ENCODE measurements around the gene FAM53B.
"Not testable (repeated sequence)": the region's sequence is repeated elsewhere in the genome, so short reads cannot be mapped to it uniquely, and the experiment has no call there.

The FAM53B gene

DNA sequence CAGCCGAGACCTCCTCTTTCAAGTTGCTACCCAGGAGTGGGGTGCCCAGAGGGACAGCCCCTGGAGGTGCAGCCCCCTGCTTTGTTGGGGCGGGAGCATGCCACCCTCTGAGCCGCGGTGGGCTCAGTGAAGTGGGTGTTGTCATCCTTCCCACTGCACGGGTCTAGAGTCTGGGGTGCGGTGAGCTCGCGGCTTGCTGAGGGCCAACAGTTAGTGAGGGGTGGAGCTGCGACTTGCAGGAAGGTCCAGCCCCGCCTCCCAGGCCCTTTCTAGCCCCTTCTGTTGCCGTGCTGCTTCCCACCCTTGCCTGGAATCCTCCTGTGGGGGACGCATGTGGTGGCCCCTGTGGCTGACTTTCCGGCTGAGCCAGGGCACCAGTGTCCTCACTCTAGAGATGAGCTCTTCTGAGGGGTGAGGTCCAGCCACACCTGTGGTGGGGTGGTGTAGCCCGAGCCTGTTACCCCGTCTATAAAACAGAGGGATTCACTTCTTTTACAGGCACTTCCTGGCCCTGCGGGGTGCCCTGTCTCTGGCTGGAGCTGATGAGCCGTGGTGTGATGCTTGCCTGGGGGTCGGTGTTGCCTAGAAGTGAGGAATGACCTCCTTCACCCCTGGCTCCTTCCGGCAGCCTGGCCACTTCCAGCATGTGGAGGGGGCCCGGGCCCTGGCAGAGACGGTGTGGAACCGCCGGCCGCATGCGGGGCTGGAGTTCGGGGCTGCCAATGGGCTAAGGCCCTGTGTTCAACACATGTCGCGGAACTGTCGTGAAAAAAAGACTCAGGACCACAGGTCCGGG is 127.9 kb downstream of the FAM53B start:
- Mint-ChIP-seq H3K27ac (peak overlapping the region; percentile 83), H3K4me1 (peaks cover 69 to 100% of the 10 kb centered on the region in 2 donors), H3K27me3 (no peaks in the 10 kb centered on the region), H3K36me3 (peaks cover 13 to 20% of the 10 kb centered on the region in 2 donors), H3K9me3 (no peaks in the 10 kb centered on the region), H3K4me3 (peak overlapping the region in 1 of 2 donors; percentile 32)
- no peak for ATAC-seq (replicated peaks)
- no peak for DNase-seq

- Mint-ChIP-seq H3K4me3 (peak overlapping the region; percentile 25 to 46), H3K4me1 (peaks cover 66 to 95% of the 10 kb centered on the region in 2 donors), H3K9me3 (no peaks in the 10 kb centered on the region), H3K27me3 (no peaks in the 10 kb centered on the region), H3K27ac (peak overlapping the region; percentile 89), H3K36me3 (peaks cover 10 to 20% of the 10 kb centered on the region in 2 donors)
- ATAC-seq (replicated peaks) (no peak), DNase-seq (no peak)
Observed at GRCh38 chr10:124615259-124615658, 128.9 kb downstream of the FAM53B start.

- peak overlapping the region in 1 of 2 donors; percentile 53 for H3K4me3 Mint-ChIP-seq
- peak overlapping the region; percentile 73 for H3K27ac Mint-ChIP-seq
- no peaks in the 10 kb centered on the region for H3K27me3 Mint-ChIP-seq
- H3K4me1 Mint-ChIP-seq: peaks cover 65 to 94% of the 10 kb centered on the region in 2 donors
- H3K36me3 Mint-ChIP-seq: peaks cover 12 to 26% of the 10 kb centered on the region in 2 donors
- DNase-seq (peak; percentile 58), ATAC-seq (replicated peaks) (peak; percentile 41 to 50)
- H3K9me3 Mint-ChIP-seq: no peaks in the 10 kb centered on the region
Observed at GRCh38 chr10:124614003-124614659, 130.0 kb downstream of the FAM53B start.

DNA sequence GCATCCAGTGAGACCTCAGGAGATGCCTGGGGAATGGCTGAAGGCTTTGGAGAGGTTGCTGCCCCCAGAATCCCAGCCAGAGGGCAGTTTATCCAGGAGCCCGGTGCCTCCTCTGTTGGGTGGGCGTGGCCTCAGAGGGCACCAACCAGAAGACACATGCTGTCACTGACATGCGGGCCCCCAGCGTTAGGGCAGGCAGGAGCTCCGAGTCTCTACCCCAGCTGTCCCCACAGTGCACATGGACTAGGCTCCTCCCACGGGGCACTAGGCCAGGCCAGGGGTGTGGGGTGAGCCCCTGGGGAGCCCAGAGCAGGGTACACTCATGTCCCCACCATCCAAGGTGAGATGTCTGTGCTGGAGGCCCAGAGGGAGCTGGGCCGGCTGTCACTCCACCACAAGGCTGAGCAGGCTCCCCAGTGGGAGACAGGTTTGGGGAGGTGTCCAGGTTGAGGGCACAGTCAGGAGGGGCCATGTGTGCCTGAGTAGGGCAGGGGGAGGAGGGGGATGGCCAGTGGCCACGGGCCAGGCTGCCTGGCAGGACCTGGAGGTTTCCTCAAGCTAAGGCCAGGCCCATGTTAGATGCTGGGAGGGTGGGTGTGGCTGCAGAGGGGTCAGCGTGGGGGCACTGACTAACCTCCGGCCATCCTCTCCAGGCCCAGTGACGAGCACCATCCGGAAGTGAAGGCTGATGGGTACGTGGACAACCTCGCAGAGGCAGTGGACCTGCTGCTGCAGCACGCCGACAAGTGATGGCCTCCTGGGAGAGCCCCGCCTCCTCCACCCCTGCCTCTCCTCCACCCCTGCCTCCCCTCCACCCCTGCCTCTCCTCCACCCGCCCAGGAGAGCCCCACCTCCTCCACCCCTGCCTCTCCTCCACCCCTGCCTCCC is 131.3 kb downstream of the FAM53B start:
- no peak for DNase-seq
- H3K9me3 Mint-ChIP-seq: no peaks in the 10 kb centered on the region
- no peaks in the 10 kb centered on the region for H3K27me3 Mint-ChIP-seq
- peak; percentile 46 to 65 for ATAC-seq (replicated peaks)
- H3K4me3 Mint-ChIP-seq: peak overlapping the region; percentile 41 to 59
- peaks cover 55 to 92% of the 10 kb centered on the region in 2 donors for H3K4me1 Mint-ChIP-seq
- peaks cover 12 to 26% of the 10 kb centered on the region in 2 donors for H3K36me3 Mint-ChIP-seq
- peak overlapping the region; percentile 94 for H3K27ac Mint-ChIP-seq

- H3K36me3 Mint-ChIP-seq: peaks cover 8 to 21% of the 10 kb centered on the region in 2 donors
- no peaks in the 10 kb centered on the region for H3K9me3 Mint-ChIP-seq
- peaks cover 50 to 92% of the 10 kb centered on the region in 2 donors for H3K4me1 Mint-ChIP-seq
- peak overlapping the region; percentile 94 for H3K27ac Mint-ChIP-seq
- H3K27me3 Mint-ChIP-seq: no peaks in the 10 kb centered on the region
- peak overlapping the region in 1 of 2 donors; percentile 41 for H3K4me3 Mint-ChIP-seq
- no peak for DNase-seq
- peak; percentile 36 to 43 for ATAC-seq (replicated peaks)
Observed at GRCh38 chr10:124611738-124612137, 132.4 kb downstream of the FAM53B start.

DNA sequence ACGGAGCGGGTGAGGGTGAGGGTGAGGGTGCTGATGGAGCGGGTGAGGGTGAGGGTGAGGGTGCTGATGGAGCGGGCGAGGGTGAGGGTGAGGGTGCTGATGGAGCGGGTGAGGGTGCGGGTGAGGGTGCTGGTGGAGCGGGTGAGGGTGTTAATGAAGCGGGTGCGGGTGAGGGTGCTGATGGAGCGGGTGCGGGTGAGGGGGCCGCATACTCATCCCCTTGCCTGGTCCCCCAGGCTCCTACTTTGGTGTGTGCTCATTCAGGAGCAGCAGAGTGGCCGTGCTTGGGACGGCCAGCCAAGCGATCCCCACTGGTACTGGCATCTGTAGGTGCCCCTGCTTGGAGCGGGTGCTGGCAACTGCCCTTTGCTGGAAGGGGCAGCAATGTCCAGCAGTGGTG is 133.3 kb downstream of the FAM53B start:
- H3K27ac Mint-ChIP-seq: peak overlapping the region; percentile 94
- not testable (repeated sequence) for DNase-seq; H3K27me3 Mint-ChIP-seq; ATAC-seq (replicated peaks); H3K9me3 Mint-ChIP-seq
- peaks cover 8 to 13% of the 10 kb centered on the region in 2 donors for H3K36me3 Mint-ChIP-seq
- peaks cover 49 to 92% of the 10 kb centered on the region in 2 donors for H3K4me1 Mint-ChIP-seq
- H3K4me3 Mint-ChIP-seq: peak overlapping the region in 1 of 2 donors; percentile 4

GRCh38 chr10:124610186-124610585 is 134.0 kb downstream of the FAM53B start:
- DNase-seq; ATAC-seq (replicated peaks); H3K9me3 Mint-ChIP-seq; H3K4me3 Mint-ChIP-seq; H3K27me3 Mint-ChIP-seq: not testable (repeated sequence)
- H3K27ac Mint-ChIP-seq: peak overlapping the region; percentile 22
- H3K36me3 Mint-ChIP-seq: peaks cover 11 to 15% of the 10 kb centered on the region in 2 donors
- peaks cover 52 to 92% of the 10 kb centered on the region in 2 donors for H3K4me1 Mint-ChIP-seq

- no peaks in the 10 kb centered on the region for H3K9me3 Mint-ChIP-seq
- DNase-seq: no peak
- ATAC-seq (replicated peaks): no peak
- H3K4me1 Mint-ChIP-seq: peaks cover 50 to 92% of the 10 kb centered on the region in 2 donors
- H3K27me3 Mint-ChIP-seq: no peaks in the 10 kb centered on the region
- H3K27ac Mint-ChIP-seq: peak overlapping the region; percentile 22
- H3K4me3 Mint-ChIP-seq: no peak overlapping the region
- peaks cover 6 to 11% of the 10 kb centered on the region in 2 donors for H3K36me3 Mint-ChIP-seq
Observed at GRCh38 chr10:124609698-124610097, 134.5 kb downstream of the FAM53B start.

DNA sequence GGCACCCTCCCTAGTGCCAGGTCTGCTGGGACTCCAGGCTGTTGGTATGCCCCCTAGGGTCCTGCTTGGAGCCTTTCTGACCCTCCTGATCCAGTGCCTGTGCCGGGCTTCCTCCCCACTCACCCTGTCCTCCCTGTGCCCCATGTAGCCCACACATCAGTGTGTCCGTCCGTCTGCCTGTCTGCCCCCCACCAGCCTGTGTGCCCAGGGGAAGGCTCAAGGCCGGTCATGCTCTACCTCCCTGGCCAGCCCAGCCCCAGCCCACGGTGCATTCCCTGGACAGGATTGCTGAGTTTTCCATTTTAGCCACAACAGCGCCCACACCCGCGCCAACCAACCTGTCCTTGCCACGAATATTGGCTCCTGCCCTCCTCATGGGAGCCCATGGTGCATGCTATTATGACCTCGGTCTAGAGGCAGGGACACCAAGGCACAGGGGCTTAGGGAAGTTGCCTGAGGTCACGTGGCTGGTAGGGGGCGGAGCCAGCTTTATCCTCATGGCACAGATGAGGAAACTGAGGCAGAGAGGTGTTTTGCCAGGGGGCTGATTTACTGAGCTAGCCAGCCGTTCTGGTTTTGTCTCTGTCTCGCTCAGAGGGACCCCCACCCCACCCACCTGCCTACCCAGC is 136.0 kb downstream of the FAM53B start:
- Mint-ChIP-seq H3K27me3 (no peaks in the 10 kb centered on the region), H3K4me3 (no peak overlapping the region), H3K27ac (peak overlapping the region; percentile 51), H3K4me1 (peaks cover 48 to 92% of the 10 kb centered on the region in 2 donors), H3K9me3 (no peaks in the 10 kb centered on the region), H3K36me3 (peaks cover 8 to 10% of the 10 kb centered on the region in 2 donors)
- DNase-seq (no peak), ATAC-seq (replicated peaks) (no peak)

- ATAC-seq (replicated peaks) (no peak), DNase-seq (no peak)
- Mint-ChIP-seq H3K4me3 (no peak overlapping the region), H3K4me1 (peaks cover 49 to 92% of the 10 kb centered on the region in 2 donors), H3K27me3 (no peaks in the 10 kb centered on the region), H3K9me3 (no peaks in the 10 kb centered on the region), H3K36me3 (peaks cover 8 to 10% of the 10 kb centered on the region in 2 donors), H3K27ac (no peak overlapping the region)
Observed at GRCh38 chr10:124607693-124608092, 136.5 kb downstream of the FAM53B start.

GRCh38 chr10:124606822-124607221 is 137.4 kb downstream of the FAM53B start:
- no peak for DNase-seq
- Mint-ChIP-seq H3K27me3 (no peaks in the 10 kb centered on the region), H3K27ac (peak overlapping the region; percentile 90), H3K4me3 (peak overlapping the region; percentile 14 to 28), H3K36me3 (peaks cover 8 to 10% of the 10 kb centered on the region in 2 donors), H3K9me3 (no peaks in the 10 kb centered on the region), H3K4me1 (peaks cover 50 to 92% of the 10 kb centered on the region in 2 donors)
- ATAC-seq (replicated peaks): no peak

- Mint-ChIP-seq H3K4me3 (peak overlapping the region in 1 of 2 donors; percentile 32), H3K27ac (peak overlapping the region; percentile 93), H3K4me1 (peaks cover 53 to 92% of the 10 kb centered on the region in 2 donors), H3K36me3 (peaks cover 8 to 10% of the 10 kb centered on the region in 2 donors), H3K27me3 (no peaks in the 10 kb centered on the region), H3K9me3 (no peaks in the 10 kb centered on the region)
- ATAC-seq (replicated peaks) (no peak), DNase-seq (no peak)
Observed at GRCh38 chr10:124605856-124606812, 138.0 kb downstream of the FAM53B start.

DNA sequence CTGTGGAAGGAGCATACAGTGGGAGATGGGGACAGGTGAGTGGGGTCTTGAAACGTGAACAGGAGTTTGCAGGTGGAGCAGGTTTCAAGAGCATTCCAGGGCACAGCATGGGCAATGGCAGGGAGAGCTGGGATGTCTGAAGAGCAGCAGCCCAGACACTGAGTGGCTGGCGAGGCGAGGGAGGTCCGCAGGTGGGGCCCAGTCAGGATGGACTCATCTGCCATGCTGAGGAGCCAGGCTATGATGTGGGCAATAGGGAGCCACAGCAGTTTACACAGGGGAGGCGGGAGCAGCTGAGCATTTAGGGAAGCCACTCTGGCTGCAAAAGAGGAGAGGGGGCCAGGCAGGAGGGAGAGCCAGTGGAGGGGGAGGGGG is 138.7 kb downstream of the FAM53B start:
- Mint-ChIP-seq H3K36me3 (peaks cover 8 to 10% of the 10 kb centered on the region in 2 donors), H3K4me3 (peak overlapping the region; percentile 35 to 63), H3K27me3 (no peaks in the 10 kb centered on the region), H3K9me3 (no peaks in the 10 kb centered on the region), H3K27ac (peak overlapping the region; percentile 93), H3K4me1 (peaks cover 58 to 94% of the 10 kb centered on the region in 2 donors)
- DNase-seq: no peak
- ATAC-seq (replicated peaks): no peak
